ENCODE results near the gene IRX2.

DNA sequence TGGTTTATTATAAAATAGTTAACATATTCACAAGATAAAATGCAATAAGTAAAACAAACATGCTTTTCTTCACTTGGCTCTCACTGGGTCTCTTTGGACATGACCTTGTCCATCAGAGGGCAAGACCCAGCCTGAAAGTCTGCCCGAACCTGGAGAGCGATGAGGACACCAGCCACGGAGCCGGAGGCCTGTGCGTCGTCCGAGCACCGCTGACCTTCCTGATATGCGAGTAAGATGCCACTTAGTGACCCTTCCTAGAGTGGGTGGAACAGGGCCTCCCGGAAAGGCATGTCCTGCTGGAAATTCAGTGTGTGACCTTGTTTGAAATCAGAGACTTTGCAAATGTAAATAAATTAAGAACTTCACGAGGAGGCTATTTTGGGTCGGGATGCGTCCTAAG is 52.9 kb downstream of the IRX2 start:
- TF ChIP-seq, protein P1, sequence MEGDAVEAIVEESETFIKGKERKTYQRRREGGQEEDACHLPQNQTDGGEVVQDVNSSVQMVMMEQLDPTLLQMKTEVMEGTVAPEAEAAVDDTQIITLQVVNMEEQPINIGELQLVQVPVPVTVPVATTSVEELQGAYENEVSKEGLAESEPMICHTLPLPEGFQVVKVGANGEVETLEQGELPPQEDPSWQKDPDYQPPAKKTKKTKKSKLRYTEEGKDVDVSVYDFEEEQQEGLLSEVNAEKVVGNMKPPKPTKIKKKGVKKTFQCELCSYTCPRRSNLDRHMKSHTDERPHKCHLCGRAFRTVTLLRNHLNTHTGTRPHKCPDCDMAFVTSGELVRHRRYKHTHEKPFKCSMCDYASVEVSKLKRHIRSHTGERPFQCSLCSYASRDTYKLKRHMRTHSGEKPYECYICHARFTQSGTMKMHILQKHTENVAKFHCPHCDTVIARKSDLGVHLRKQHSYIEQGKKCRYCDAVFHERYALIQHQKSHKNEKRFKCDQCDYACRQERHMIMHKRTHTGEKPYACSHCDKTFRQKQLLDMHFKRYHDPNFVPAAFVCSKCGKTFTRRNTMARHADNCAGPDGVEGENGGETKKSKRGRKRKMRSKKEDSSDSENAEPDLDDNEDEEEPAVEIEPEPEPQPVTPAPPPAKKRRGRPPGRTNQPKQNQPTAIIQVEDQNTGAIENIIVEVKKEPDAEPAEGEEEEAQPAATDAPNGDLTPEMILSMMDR (IDR thresholded peaks at IDR 0.05 in 4 of 5, conservative IDR thresholded peaks at IDR 0.05 in 1 of 5), result no peak
- TF ChIP-seq POLR2A (IDR thresholded peaks at IDR 0.05), result no peak
